NCI-H1105 (cell line): ENCODE data around the gene MICAL2.

Experiments used
- DNase-seq: peaks from one replicate; lab custom pipeline; 2025; lab: John Stamatoyannopoulos, UW

MICAL2 gene

DNA sequence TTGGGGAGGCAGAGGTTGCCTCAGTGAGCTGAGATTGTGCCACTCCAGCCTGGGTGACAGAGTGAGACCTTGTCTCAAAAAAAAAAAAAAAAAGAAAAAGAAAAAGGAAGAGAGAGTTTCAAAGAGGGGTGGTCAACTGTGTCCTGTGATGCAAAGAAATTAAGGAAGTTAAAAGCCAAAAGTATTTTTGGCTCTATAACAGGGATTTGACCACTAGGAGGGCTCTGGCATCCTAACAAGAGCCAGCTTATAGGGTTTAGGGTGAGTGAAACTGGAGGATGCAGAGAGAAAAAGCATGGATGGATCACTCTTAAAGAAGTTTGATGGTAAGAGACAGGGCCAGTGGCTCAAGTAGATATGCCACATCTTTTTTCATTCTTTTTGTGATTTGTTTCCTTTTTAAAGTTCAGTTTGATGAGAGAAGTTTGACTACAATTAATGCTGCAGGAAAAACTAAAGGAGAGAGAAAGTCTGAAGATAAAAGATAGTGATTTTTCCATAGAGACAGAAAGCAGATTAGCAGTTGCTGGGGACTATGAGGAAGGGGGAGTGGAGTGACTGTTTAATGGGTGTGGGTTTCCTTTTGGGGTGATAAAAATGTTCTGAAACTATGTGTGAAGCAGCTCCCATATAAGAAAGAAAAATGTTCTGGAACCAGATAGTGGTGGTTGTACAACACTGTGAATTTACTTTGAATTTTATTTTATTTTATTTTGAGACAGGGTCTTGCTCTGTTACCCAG is 11.1 kb upstream of the MICAL2 start:
- no peak for DNase-seq

GRCh38 chr11:12100429-12100828 is 10.0 kb upstream of the MICAL2 start:
- no peak for DNase-seq

DNA sequence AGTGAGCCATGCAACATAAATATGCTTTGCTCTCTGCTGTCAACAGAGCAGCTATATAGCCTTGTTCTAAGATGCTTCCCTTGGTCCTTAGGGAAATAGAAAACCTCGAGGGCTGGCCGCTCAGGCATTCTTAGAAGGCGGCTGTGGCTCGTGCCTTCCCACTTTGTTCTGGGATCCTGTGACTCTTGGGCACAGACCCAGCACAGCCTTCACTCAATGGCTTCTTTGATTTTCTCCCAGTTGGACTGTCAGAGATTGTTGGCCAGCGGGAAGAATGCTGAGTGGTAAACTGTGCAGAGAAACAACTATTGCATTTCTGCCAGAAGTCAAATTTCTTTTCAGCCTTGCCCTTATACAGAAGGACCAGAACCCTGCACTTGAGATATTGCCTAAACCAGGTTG is 9.5 kb upstream of the MICAL2 start:
- DNase-seq = no peak

- no peak for DNase-seq
Observed at GRCh38 chr11:12101318-12101717, 9.1 kb upstream of the MICAL2 start.

- no peak for DNase-seq
Observed at GRCh38 chr11:12102588-12103410, 7.6 kb upstream of the MICAL2 start.

DNA sequence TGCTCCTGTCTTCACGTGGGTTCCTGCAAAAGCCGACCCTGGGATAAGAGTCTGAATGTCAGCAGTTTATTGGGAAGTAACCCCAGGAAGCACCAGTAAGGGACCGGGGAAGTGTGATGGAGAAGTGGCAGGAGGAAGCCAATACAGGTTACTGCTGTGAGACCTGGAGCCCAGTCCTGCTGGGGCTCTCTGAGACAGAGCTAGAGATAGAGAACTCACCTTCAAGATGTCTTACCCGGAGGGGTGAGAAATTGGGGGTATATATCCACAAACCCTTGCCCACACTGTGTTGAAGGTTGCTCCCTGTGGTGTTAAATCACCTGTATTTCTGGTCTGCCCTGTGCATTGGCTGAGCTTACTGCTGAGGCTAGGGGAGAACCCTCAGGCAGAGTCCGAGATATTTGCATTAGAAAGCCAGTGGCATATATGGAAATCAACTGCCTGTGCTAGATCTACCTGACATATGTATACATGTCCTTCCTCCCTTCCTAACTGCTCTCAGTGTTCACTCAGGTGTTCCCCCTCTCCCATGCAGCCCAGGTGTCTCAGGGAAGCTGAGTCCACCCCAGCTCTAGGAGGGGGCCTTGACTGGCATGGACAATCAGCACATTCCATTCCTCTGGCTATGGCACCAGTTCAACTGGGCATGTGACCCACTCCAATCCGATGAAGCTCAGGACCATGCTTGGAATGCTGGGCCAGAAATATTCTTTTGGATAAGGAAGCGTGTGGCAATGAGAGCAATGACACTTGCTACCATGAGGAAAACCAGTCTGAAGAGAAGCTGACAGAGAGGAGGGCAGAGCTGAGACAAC is 6.8 kb upstream of the MICAL2 start:
- no peak for DNase-seq

DNA sequence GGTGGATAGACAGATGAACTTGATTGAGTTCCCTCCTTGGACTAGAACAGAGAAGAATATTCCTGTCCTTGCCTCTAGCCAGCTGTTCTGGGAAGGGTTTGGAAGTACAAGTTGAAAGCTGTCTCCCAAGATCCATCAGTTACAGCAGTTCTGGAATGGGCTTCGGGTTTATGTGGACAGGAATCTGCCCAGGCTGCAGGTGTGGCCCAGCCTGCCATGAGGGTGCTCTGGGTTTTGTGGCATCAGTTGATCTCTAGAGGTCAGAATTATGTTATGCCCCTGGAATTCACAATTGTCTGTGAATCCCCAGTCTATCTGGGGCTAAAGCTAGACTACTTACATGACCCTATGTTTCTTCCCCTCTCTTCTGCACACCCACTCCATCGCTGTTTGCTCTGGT is 4.9 kb upstream of the MICAL2 start:
- no peak for DNase-seq

DNA sequence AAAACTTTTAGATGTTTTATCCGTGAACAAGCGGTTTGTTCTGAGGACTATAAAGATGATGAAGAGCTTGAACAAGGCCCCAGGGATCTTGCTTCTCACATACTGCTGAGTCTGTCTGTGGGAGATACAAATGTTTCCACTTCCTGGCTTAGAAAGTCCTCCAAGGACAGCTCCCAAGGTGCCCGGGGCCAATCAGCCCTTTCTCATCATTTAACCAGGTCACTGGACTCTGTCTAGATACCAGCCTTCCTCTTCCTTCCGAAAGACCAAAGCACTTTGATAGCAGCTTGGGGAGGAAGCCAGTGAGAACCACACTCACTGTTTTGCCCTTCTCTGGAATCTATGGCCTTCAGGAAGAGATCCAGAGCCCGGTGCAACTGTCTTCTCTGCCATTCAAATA is 4.3 kb upstream of the MICAL2 start:
- DNase-seq = no peak

- no peak for DNase-seq
Observed at GRCh38 chr11:12106501-12106900, 3.9 kb upstream of the MICAL2 start.

DNA sequence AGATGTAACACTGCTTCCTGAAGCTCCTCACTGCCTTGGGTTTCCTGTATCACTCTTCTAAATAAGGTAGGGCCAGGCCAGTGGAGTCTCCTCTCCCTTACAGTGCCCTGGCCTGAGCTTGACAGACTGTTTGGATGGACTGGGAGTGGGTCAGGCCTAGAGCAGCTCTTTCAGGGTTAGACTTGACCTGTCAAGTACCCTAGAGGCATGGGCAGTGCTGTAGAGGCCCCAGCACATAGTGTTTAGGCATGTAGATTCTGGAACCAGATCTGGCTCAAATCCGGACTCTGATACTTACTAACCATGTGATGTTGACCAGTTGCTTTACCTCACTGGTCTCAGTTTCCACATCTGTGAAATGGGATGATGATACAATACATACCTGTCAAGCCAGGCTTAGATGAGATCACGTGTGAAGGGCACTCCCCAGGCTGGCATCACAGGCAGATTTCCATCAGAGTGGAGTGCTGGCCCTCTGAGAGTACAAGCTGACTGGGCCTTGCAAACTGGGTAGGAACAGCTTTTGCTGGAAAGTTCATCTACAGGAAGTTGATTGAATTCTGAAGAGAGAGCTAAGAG is 1.4 kb upstream of the MICAL2 start:
- no peak for DNase-seq

DNA sequence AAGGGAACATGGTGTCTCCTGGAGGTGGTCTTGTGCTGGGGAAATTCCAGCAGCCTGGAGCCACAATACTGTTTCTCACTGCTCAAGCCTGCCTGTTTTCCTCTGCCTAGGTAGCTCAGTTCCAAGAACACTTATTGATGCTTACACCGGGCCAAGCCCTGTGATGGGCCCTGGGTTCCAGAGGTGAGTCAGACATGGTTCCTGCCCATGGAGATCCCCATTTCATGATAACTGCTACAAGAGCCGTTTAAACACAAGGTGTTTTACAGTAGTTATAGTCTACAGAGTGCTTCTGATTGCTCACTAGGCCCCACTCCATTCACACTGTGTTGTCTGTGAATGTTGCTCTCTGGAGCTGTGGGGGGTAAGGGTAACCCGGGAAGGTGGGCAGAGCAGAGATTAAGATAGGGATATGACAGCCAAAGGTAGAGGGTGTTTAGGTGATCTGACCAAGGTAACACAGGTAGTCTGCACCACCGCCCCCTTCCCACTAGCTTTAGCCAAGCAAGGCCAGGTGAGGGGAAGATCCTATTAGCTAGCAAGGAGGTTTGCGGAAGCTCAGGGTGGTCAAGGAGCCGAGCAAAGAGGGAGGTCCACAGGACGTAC is 696 bp upstream of the MICAL2 start:
- no peak for DNase-seq

DNA sequence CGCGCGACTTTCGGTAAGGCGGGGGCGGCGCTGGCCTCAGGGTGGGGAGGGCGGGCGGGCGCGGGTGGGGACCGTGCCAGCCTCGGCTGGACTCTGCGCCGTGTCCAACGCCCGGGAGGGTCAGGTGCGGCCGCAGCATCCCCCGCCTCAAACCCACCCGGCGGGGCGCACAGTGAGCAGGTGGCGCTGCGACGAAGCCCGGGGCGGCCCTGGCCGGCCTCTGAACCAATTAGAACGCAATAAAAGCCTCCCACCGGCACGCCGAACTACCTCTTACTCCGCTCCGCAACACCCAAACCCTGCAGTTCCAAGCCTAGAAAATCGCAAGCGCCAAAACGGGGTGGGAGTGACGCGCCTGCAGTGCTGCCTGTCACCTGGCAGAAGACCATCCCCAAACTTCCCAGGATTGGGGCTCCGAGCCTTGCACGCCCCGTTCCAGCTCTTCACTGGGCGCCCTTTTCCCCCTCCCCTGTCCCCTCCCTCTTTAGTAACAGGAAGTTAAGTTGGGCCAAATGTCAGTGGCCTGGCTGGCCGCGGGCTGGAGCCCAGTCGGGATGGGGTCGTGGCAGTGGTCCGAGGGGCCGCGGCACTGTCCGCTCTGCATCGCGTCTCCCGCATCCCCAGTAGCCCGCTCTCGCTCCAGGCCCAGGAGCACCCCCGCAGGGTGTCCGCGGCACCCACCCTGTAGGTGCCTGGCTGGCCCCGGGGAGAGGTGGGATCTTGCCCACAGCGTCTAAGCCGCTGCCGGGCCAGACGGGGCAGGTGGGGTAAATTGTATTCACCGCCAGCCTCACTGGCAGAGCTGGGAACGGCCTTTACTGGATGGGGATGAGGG is 541 bp downstream of the MICAL2 start:
- DNase-seq = peak; percentile 31

DNA sequence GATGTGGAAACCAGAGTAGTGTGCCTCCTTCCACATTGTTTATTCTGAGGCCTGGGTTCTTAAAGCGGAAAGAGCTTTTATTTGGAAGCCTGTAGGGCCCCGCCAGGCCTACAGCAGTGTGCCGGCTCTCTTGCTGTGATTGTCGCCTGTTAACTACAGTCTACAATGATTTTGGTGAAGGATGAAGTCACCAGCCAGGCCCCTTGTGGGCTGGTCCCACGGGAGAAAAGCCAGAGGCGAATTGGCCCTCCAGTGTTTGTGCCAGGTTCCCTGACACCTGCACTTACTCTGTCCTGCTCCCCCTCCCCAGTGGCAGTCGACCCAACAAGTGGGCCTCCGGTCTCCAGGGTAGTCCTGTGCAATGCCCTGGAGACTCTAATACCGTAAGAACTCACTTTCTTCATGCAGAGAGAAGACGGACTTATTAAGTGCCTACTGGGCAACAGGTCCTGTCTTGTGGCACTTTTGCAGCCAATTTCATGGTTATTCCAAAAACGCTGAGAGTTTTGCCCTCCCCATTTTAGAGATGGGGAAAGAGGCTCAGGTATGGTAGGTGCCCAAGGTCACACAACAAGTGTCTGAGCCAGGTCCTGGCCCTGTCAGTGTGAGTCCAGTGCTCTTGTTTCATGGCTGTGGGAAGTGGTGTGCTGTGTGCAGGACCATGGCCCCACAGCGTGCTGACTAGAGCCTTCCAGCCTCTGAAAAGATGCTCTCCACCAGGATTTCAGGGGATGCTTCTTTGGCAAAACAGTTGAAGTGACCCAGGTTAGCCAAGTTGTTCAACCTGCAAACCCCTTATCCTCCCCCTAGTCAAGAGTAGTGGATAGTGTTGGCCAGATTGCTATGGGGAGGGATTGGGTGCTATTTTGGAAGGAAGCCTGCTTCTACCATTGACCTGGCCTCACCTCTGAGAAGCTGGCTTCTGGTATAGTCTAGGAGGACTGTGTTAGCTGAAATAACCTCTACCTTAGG is 1.4 kb downstream of the MICAL2 start:
- no peak for DNase-seq

- no peak for DNase-seq
Observed at GRCh38 chr11:12112750-12113149, 2.4 kb downstream of the MICAL2 start.

DNA sequence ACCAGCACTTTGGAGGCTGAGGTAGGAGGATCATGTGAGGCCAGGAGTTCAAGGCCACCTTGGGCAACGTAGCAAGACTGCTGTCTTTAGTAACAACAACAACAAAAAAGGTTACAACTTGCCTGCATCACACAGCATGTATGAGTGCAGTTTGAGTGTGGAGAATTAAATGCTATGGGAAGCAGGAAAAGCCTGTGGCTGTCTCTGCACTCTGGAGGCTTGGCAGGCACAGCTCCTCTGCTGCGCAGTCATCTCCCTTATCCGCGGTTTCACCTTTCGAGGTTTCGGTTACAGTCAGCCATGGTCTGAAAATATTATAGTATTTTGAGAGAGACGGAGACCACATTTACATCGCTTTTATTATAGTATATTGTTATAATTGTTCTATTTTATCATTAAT is 2.9 kb downstream of the MICAL2 start:
- no peak for DNase-seq

- no peak for DNase-seq
Observed at GRCh38 chr11:12114193-12115033, 4.0 kb downstream of the MICAL2 start.

GRCh38 chr11:12116425-12117032 is 6.1 kb downstream of the MICAL2 start:
- no peak for DNase-seq

- no peak for DNase-seq
Observed at GRCh38 chr11:12117200-12117599, 6.8 kb downstream of the MICAL2 start.
